Spleen (tissue), 7 donors: ENCODE results near the gene RSBN1.

Experiments used
- CTCF ChIP-seq, 11 experiments: fragments of 200-600 bp in 7 of 11; fragments of 450-650 bp in 4 of 11; sonication (generic) in 4 of 11; IDR thresholded peaks in 8 of 11; conservative IDR thresholded peaks in 3 of 11; 1 replicate in 7 of 11; 2 replicates in 4 of 11; pipeline versions ENCODE4 v1.4.0 to v1.8.0; 2016 to 2021; ENCODE audit warnings: antibody characterized with exemption in 11 of 11, inconsistent platforms in 4 of 11, mild to moderate bottlenecking in 1 of 11
- POLR2AphosphoS5 ChIP-seq, 3 donors: sonication (generic); formaldehyde crosslinking; IDR thresholded peaks; one replicate each; pipeline ENCODE4 v1.5.1; 2017; ENCODE audit warnings: antibody characterized with exemption in 3 of 3
- donor health status: DM: no; HTN: no; CAD: no; lungs with moderate emphysema.
- donor health status: DM: no; HTN: no; CAD: no.
- donor health status: DM: no; HTN: no; CAD: no.

DNA sequence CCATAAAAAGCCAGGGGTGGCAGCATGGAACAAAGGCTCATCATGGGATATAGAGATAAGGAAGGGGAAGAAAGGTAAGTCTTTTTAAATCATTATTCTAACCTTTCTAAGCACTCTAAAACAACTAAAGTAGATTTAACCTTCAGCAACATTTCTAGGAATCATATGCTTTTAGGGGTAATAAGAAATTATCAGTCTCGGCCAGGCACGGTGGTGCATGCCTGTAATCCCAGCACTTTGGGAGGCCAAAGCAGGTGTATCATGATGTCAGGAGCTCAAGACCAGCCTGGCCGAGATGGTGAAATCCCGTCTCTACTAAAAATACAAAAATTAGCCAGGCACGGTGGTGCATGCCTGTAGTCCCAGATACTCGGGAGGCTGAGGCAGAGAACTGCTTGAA, 32.7 kb downstream of the RSBN1 start:
- TF ChIP-seq CTCF (IDR thresholded peaks at IDR 0.05 in 8 of 11, conservative IDR thresholded peaks at IDR 0.05 in 3 of 11) (no peak), POLR2AphosphoS5 (IDR thresholded peaks at IDR 0.05) (no peak)
